Thyroid gland (tissue), 4 donors: ENCODE data around the gene TRIM56. TPM values are rescaled to one million over a fixed set of nuclear protein-coding genes. Genes with fewer than 3 reads are reported as not detected.
"Not testable (repeated sequence)": the region's sequence is repeated elsewhere in the genome, so short reads cannot be mapped to it uniquely, and the experiment has no call there.

Experiments
- DNase-seq, 2 donors: peaks; one replicate each; pipeline ENCODE4 v3.0.0-alpha.2; 2019
- H3K27ac ChIP-seq, 3 donors: fragments of 200-600 bp; sonication (generic); 1 replicate in 2 of 3; 2 replicates in 1 of 3; pipeline ENCODE4 v1.5.1; 2016 to 2019; ENCODE audit warnings: mild to moderate bottlenecking in 1 of 3, moderate library complexity in 1 of 3
- H3K27me3 ChIP-seq: fragments of 200-600 bp; sonication (generic); one replicate; pipeline ENCODE4 v1.5.1; 2019
- H3K36me3 ChIP-seq, 2 donors: fragments of 200-600 bp; sonication (generic); one replicate each; pipeline ENCODE4 v1.5.1; 2016 to 2019
- H3K4me1 ChIP-seq, 2 donors: fragments of 200-600 bp; sonication (generic); one replicate each; pipeline ENCODE4 v1.5.1; 2017 to 2019
- H3K4me3 ChIP-seq, 3 donors: fragments of 200-600 bp; sonication (generic); replicated peaks in 1 of 3; 1 replicate in 2 of 3; 2 replicates in 1 of 3; pipeline ENCODE4 v1.5.1; 2016; ENCODE audit warnings: mild to moderate bottlenecking in 1 of 3
- H3K9me3 ChIP-seq: fragments of 200-600 bp; sonication (generic); one replicate; pipeline ENCODE4 v1.5.1; 2017
- CTCF ChIP-seq, 6 experiments: fragments of 200-600 bp in 3 of 6; fragments of 450-650 bp in 3 of 6; sonication (generic) in 3 of 6; IDR thresholded peaks; one replicate each; pipeline ENCODE4 v1.5.1; 2016 to 2019; ENCODE audit warnings: antibody characterized with exemption in 6 of 6, mild to moderate bottlenecking in 2 of 6, inconsistent platforms in 1 of 6, moderate library complexity in 1 of 6
- POLR2A ChIP-seq, 2 donors: fragments of 450-650 bp; IDR thresholded peaks; one replicate each; pipeline ENCODE4 v1.6.1; 2017; ENCODE audit warnings: antibody characterized with exemption in 2 of 2, mild to moderate bottlenecking in 2 of 2, moderate library complexity in 1 of 2
- WGBS, 2 donors: methylation state at CpG; one replicate each; pipeline ENCODE4 v1.1.5; 2017; 5-methylcytosine and 5-hydroxymethylcytosine counted together
- intact Hi-C: fragments of 100-400 bp; cut with DNase I; formaldehyde crosslinking; loops from one replicate; pipeline ENCODE4 v1.15.1; 2023
- total RNA-seq, 4 donors: library from RNA; depleted of rRNA; stranded (reverse); fragments of >200 nt; gene quantifications; one replicate each; pipeline ENCODE4 v1.2.3, GENCODE V29; 2016

Gene TRIM56
- total RNA-seq, 4 donors from 2014 or later, result 19.6 to 36.4 (median 28.5) TPM

DNA sequence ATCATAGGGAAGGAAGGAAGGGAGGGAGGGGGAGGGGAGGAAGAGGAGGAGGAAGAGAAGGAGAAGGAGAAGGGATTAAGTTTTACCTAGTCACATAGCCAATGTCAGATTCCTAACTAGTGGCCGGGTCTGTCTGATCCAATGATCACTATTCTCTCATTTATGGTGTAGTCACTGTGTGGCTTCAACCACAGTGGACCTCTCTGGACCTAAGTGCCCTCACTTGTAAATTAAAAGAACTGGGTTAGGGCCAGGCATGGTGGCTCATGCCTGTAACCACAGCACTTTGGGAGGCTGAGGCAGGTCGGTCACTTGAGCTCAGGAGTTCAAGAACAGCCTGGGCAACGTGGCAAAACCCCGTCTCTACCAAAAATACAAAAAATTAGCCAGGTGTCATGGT lies 35.0 kb downstream of the TRIM56 start:
- Histone ChIP-seq H3K36me3 (no peaks in the 10 kb centered on the region), H3K4me3 (no peak overlapping the region), H3K27me3 (no peaks in the 10 kb centered on the region), H3K4me1 (peaks cover 0 to 18% of the 10 kb centered on the region in 2 donors), H3K27ac (no peak overlapping the region), H3K9me3 (no peaks in the 10 kb centered on the region)
- no peak for TF ChIP-seq POLR2A (IDR thresholded peaks at IDR 0.05)
- TF ChIP-seq CTCF (IDR thresholded peaks at IDR 0.05), result no peak
- 78 to 84% methylated on average over 4 of the region's 4 CpGs for WGBS, 2 donors
- no peak for DNase-seq
- intact Hi-C loops, result no loop called here

GRCh38 chr7:101121631-101121990 lies 36.3 kb downstream of the TRIM56 start:
- 57 to 60% methylated on average over 9 of the region's 9 CpGs for WGBS, 2 donors

DNA sequence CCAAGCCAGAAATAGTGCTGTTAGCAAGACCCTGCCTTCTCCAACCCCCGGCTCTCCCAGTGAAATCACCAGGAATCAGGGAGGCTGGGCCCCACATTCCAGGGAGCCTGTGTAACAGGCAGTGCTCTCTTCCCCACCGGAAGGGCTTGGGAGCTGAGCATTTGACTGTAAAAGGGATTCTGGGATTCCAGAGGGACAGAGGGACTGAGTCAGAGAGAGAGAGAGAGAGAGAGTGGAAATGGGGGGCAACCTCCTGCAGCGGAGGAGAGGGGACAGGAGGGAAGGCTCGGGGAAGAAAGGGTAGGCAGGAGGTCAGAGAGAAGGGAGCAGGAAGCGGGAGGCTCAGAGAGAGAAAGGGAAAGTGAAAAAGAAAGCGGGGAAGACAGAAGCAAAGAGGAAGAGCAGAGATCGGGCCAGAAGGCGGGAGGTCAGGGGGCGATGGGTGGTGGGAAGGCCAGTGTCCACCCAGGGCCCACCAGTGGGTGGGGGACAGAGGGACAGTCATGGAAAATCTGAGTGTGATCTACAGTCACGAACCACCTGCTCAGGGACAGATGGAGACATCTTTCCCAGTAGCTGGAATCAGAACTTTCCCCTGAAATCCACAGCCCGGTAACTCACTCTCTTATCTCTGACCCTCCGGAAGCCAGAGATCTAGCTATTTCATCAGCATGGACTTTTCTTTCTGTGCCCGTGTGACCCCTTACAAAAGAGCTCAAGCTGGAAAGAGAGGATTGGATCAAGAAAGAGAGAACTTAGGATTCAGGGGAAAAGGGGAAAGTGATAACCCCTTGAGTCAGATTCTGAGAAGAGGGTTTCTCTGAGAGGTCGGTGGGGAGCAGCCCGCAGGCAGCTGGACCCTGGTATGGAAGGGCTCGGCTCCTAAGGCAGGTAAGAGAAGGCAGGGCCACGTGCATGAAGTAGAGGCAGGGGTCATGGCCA lies 37.0 kb downstream of the TRIM56 start:
- peak overlapping the region; percentile 50 to 68 (median 52) for H3K27ac ChIP-seq
- H3K27me3 ChIP-seq, result no peaks in the 10 kb centered on the region
- H3K36me3 ChIP-seq, result no peaks in the 10 kb centered on the region
- no peak overlapping the region for H3K4me3 ChIP-seq
- 49 to 51% methylated on average over 17 of the region's 17 CpGs for WGBS, 2 donors
- H3K4me1 ChIP-seq, result peaks cover 17 to 35% of the 10 kb centered on the region in 2 donors
- H3K9me3 ChIP-seq, result no peaks in the 10 kb centered on the region
- intact Hi-C loops, result no loop called here
- TF ChIP-seq CTCF (IDR thresholded peaks at IDR 0.05), result no peak
- TF ChIP-seq POLR2A (IDR thresholded peaks at IDR 0.05), result no peak
- peak; percentile 33 to 38 for DNase-seq

More at GRCh38 chr7:101121631-101121990, 36.3 kb downstream of the TRIM56 start:
- H3K9me3 ChIP-seq, intact Hi-C loops, DNase-seq, H3K4me3 ChIP-seq, H3K27me3 ChIP-seq, H3K36me3 ChIP-seq: not testable (repeated sequence)
- Histone ChIP-seq H3K4me1 (peaks cover 10 to 30% of the 10 kb centered on the region in 2 donors), H3K27ac (peak overlapping the region in 2 of 3 donors; percentile 52 to 68)

DNA sequence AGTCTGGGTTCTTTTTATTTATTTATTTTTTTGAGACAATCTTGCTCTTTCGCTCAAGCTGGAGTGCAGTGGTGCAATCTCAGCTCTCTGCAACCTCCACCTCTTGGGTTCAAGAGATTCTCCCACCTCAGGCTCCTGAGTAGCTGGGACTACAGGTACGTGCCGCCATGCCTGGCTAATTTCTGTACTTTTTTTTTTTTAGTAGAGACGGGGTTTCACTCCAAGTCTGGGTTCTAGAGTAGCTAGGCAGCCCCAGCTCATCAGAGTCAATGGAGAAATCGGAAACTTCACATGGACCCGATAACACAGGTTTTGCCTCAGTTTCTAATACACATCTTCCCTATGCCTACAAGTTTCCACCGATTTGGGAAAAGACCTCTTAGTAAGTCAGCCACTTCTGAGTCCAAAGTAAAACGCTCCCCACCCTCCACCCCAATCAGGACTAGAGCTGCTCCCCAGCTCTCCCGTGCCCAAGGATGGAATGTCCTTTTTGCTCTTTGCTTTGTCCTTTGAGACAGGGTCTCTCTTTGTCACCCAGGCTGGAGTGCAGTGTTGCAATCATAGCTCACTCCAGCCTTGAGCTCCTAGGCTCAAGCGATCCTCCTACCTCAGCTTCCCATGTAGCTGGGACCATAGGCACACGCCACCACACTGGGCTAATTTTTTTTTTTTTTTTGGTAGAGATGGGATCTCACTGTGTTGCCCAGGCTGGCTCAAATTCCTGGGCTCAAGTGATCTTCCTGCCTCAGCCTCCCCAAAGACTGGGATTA lies 37.8 kb downstream of the TRIM56 start:
- intact Hi-C loops, result no loop called here
- 71 to 72% methylated on average over 11 of the region's 11 CpGs for WGBS, 2 donors
- peak overlapping the region; percentile 50 to 68 (median 52) for H3K27ac ChIP-seq
- TF ChIP-seq CTCF (IDR thresholded peaks at IDR 0.05), result no peak
- no peak for TF ChIP-seq POLR2A (IDR thresholded peaks at IDR 0.05)
- no peak for DNase-seq
- H3K4me3 ChIP-seq, result no peak overlapping the region
- no peaks in the 10 kb centered on the region for H3K27me3 ChIP-seq
- H3K9me3 ChIP-seq, result no peaks in the 10 kb centered on the region
- H3K4me1 ChIP-seq, result peaks cover 21 to 39% of the 10 kb centered on the region in 2 donors
- H3K36me3 ChIP-seq, result no peaks in the 10 kb centered on the region

GRCh38 chr7:101123703-101124068 lies 38.4 kb downstream of the TRIM56 start:
- H3K27me3 ChIP-seq, result no peaks in the 10 kb centered on the region
- H3K4me1 ChIP-seq, result peaks cover 21 to 39% of the 10 kb centered on the region in 2 donors
- intact Hi-C loops, result no loop called here
- H3K36me3 ChIP-seq, result no peaks in the 10 kb centered on the region
- WGBS, 2 donors, result 86 to 96% methylated on average over 3 of the region's 3 CpGs
- no peaks in the 10 kb centered on the region for H3K9me3 ChIP-seq
- TF ChIP-seq CTCF (IDR thresholded peaks at IDR 0.05), result no peak
- TF ChIP-seq POLR2A (IDR thresholded peaks at IDR 0.05), result no peak
- no peak for DNase-seq
- no peak overlapping the region for H3K4me3 ChIP-seq
- no peak overlapping the region for H3K27ac ChIP-seq
